Endothelial cell of hepatic sinusoid (primary cell): Measurements from ENCODE around the gene COQ8B.
"Not testable (repeated sequence)": the region's sequence is repeated elsewhere in the genome, so short reads cannot be mapped to it uniquely, and the experiment has no call there.

ENCODE experiments used
- in situ Hi-C: cut with HindIII; loops from 2 replicates; pipeline ENCODE4 v1.10.0; 2017; ENCODE audit warnings: low sequenced_read_pairs

The COQ8B gene

DNA sequence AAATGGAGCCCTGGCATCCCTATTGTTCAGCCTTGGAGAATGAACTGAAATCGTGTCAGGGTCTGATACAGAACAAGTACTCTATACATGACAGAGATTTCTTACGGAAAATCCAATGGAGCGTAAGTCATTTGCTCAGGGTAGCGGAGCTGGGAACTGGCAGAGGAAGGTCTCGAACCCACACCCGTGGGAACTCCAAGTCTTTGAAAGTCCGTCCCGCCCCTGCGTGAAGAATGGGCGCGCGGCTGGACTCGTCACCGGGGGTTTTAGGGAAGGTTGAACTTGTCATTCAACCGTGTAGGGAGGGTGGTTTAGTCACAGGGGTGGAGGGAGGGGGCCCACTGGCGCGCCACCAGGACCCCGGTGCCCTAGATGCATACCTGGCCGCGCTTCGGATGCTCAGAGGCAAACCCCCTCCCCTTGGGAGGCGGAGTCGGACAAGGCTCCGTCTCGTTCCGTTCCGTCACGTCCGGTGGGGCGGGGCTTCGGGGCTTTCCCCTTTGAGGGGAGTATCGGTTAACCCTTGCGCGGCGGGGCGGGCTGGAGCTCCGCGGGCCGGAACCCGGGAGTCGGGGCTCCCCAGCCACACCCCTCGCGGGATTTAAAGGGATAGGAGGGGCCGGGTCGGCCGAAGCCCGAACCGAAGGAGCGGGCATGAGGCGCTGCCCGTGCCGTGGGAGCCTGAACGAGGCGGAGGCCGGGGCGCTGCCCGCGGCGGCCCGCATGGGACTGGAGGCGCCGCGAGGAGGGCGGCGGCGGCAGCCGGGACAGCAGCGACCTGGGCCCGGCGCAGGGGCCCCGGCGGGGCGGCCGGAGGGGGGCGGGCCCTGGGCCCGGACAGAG lies at the start of gene COQ8B, which contains the start of gene ITPKC:
TSS of gene COQ8B (minus strand) at position 405 of the 843 bp plus-strand sequence. CDS start 2,254 bp downstream, outside the sequence.
TSS of gene ITPKC (plus strand) at position 631 of the 843 bp plus-strand sequence. CDS start at position 655, 24 bp downstream.
- in situ Hi-C loops: no loop called here

DNA sequence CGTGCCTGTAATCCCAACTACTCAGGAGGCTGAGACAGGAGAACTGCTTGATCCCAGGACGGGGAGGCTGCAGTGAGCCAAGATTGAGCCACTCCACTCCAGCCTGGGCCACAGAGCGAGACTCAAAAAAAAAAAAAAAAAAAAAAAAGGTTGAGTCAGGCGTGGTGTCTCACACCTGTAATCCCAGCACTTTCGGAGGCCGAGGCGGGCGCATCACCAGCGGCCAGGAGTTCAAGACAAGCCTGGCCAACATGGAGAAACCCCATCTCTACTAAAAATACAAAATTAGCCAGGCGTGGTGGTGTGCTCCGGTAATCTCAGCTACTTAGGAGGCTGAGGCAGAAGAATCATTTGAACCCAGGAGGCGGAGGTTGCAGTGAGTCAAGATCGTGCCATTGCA lies 49.7 kb upstream of the COQ8B start:
- in situ Hi-C loops: not testable (repeated sequence)

DNA sequence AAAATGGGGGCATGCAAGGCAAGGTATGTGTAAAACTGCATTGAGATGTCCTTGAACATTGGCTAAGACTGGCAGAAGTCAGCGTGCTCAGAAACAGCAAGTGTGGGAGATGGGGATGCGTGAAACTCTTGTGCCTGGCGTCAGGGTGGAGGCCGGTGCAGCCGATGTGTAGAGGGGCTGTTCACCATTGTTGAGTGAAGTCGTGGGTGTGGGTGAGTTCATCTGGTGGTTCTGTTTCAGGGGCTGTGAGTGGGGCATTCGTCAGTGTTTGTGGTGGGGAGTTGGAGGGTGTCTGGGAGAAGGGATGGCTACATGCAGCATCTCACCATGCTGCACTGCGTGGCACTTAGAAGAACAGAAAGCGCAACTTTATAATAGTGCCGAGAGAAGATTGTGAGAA lies 47.3 kb upstream of the COQ8B start:
- in situ Hi-C loops: no loop called here

DNA sequence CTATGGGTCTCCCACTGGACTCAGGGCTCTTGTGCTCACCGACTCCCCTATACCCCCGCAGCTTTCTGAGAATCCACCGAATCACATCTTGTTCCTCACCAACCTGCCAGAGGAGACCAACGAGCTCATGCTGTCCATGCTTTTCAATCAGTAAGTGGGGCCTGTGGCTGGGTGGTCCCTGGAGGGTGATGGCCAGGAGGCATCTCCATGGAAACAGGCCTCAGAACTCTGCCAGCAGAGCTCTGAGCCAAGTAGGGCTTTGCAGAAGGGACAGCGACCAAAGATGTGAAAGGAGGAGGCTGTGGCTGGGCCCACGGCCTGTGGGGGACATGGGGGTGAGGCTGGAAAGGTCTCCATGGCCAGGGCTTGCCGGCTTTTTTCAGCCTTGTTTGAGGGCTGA lies 46.8 kb upstream of the COQ8B start:
- in situ Hi-C loops: no loop called here

DNA sequence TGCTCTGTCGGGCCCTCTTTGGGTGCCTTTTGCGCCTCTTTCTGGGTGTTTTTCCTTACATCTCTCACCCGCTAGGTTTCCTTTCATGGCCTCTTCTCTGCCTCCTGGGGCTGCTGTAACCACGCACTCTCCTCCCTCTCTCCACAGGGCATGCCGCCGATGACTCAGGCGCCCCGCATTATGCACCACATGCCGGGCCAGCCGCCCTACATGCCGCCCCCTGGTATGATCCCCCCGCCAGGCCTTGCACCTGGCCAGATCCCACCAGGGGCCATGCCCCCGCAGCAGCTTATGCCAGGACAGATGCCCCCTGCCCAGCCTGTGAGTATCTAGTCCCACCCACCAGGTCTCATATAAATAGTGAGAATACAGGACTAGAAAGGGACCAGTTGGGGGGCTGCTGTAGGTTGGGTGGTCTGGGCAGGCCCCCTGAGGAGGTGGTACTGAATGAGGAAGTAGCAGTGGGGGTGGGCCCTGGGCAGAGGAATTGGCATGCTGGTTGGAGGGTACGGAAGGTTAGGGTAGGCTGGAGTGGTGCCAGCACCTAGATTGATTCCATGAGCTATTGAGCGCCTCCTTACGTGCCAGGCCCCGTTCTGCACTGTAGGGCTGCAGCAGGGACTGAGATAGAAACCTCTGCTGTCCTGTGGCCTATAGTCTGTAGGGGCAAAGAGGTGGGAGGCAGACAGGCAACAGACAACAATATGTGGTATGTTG lies 46.2 kb upstream of the COQ8B start:
- in situ Hi-C loops: no loop called here

DNA sequence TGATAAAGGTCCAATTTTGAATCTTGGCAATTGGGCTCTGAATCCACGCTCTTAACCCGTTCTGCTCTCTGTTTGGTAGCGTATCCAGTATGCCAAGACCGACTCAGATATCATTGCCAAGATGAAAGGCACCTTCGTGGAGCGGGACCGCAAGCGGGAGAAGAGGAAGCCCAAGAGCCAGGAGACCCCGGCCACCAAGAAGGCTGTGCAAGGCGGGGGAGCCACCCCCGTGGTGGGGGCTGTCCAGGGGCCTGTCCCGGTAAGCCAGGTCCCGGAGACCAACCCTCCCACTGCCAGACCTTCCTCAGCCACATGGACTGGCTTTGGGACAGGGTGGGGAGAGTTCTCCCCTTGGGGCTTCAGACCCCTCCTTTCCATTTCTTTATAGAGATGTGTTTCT lies 42.7 kb upstream of the COQ8B start:
- in situ Hi-C loops: no loop called here

DNA sequence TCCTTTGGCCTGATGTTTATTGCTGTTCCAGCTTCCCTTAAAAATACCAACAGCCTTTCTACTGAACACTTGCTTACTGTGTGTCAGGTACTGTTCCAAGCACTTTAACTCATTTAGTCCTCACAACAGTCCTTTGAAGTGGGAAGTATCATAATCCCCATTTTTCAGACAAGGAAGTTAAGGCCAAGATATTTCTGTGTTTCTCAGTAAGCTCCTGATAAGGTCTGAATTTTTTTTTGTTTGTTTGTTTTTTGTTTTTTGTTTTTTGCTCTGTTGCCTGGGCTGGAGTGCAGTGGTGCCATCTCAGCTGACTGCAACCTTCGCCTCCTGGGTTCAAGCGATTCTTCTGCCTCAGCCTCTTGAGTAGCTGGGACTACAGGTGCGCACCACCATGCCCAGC lies 41.8 kb upstream of the COQ8B start:
- in situ Hi-C loops: no loop called here

DNA sequence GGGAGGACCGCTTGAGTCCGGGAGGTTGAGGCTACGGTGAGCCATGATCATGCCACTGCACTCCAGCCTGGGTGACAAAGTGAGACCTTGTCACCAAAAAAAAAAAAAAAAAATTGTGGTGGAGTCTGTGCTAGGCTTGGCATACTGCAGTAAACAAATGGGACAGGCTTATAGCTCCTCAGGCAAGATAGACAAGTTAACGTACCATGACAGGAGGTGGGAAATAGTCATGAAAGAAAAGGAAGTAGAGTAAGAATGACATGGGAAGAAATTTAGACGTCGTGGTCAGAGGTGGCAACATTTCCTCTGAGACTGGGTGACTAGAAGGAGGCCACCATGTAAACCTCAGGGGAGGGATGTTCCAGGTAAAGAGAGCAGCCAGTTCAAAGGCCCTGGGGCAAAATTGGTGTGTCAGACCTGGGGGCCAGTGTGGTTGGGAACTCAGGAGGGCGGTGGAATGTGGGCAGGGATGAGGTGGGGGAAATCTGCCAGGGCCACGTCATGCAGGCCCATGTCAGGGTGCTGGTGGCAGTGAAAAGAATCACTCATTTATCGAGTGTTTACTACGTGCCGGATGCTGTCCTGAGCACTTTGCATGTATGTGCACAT lies 39.9 kb upstream of the COQ8B start:
- in situ Hi-C loops: no loop called here

DNA sequence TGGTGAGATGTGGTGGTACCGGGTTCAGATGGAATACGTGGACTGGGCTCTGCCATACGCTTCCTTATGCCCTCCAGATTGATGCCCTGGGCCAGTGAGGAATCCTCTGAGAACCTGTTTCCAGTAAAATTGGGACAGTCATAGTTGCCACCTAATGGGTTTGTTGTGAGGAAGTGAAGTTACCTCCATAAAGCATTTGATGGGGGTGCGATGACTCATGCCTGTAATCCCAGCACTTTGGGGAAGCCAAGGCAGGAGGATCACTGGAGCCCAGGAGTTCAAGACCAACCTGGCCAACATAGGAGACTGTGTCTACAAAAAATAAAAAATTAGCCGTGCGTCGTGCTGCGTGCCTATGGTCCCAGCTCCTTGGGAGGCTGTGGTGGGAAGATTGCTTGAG lies 39.1 kb upstream of the COQ8B start:
- in situ Hi-C loops: no loop called here

DNA sequence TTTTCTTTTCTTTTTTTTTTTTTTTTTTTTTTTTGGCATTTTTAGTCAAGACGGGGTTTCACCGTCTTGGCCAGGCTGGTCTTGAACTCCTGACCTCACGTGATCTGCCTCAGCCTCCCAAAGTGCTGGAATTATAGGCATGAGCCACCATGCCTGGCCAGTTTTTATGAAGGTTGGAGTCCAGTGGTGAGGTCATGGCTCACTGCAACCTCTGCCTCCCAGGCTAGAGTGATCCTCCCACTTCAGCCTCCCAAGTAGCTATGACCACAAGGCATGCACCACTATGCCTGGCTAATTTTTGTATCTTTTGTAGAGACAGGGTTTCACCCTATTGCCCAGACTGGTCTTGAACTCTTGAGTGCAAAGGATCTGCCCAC lies 38.5 kb upstream of the COQ8B start:
- in situ Hi-C loops: no loop called here

DNA sequence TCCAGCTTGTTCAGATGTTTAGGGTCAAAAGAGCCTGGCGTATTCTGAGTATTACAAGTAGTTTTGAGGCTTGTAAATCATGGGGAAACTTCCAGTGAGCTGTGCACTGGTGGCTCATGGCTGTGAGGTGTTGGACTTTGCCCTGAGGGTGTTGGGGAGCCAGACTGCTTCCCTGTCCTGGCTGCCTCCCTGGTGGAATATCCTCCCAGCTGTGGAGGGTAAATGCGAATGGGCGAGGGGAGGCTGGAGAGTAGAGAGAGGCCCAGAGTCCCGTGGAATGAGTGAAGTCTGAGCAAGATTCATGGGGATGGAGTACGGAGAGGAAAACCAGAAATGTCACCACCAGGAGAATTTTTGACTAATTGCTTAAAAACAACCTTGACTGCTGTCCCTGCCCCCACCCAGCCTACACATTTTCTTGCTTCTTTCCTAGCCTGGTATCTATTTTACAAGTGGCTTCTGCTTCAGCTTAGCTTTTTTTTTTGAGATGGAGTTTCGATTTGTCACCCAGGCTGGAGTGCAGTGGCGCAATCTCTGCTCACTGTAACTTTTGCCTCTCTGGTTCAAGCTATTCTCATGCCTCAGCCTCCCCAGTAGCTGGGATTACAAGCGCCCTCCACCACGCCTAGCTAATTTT lies 38.0 kb upstream of the COQ8B start:
- in situ Hi-C loops: no loop called here

DNA sequence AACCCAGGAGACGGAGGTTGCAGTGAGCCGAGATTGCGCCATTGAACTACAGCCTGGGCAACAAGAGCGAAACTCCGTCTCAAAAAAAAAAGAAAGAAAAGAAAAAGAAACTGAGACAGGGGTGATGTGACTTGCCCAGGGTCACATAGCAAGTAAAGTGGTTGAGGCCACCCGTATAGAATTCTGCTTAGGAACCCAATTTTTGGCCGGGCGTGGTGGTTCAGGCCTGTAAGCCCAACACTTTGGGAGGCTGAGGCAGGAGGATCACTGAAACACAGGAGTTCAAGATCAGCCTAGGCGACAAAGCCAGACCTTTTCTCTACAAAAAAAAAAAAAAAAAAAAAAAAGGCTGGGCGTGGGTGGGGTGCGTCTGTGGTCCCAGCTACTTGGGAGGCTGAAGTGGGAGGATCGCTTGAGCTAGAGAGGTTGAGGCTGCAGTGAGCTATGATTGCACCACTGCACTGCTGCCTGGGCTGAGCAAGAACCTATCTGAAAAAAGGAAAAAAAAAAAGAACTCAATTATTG lies 35.6 kb upstream of the COQ8B start:
- in situ Hi-C loops: no loop called here

DNA sequence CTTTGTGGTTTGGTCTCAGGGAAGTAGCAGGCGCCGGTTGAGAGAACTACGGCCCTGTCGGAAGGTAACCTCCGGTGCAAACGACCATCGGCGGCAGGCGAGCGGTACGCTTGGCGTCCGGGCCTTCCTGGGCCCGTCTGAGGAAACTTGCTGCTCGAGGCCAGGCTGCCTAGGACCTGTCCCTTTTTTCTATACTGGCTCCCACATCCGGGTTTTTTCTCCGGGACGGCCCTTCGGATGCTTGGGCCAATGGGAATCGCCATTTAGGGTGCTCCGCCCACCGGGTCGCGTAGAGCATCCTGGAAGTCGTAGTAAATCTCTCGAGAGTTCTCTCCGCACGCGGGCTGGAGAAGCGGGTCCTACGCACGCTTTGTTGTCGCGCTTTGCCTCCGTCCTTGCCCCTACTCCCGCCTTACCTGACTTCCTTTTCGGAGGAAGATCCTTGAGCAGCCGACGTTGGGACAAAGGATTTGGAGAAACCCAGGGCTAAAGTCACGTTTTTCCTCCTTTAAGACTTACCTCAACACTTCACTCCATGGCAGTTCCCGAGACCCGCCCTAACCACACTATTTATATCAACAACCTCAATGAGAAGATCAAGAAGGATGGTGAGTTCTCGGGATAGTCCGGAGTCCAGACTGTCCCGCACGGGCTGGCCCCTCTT lies 34.3 kb upstream of the COQ8B start, which contains the start of gene SNRPA:
TSS of gene SNRPA (plus strand) at position 330 of the 664 bp plus-strand sequence. CDS start at position 536, 206 bp downstream.
- in situ Hi-C loops: no loop called here

DNA sequence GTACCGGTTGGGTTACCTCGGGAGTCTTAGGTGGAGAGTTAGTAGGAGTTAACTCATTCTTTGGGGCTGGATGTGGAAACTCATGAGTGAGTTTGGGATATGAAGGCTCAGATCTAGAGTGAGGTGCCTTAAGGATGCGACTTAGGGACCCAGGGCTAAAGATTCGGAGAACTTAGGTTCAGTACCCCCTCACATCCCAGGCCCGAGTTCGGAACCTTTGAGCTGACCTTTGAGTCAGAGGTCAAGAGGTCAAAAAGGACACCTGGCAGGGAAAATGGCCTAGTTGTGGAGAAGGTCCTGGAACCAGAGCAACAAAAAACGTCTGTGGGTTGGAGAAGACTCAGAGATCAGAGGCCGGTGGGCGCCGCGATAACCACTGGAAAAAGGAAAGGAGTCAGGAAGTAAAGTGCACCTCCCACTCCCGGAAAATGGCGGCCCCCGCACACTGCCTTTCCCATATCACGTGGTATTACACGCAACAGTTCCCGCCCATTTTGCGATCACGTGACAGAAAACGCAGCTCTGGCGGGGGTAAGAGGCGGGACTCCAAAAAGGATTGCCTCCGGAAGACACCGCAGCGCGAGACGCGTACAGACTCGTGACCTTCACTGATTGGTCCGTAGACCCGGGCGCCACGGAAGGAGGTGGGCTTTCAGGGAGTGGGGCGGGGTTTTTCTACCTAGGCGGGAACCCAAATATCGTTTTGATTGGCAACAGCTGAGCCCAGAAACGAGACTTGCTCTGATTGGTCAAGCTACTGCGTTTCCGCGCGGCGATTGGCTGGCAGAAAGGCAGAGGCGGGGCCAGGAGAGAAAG lies 33.6 kb upstream of the COQ8B start, which contains the start of gene ACTMAP:
TSS of gene ACTMAP (minus strand) at position 420 of the 816 bp plus-strand sequence. CDS start 674 bp downstream, outside the sequence.
- in situ Hi-C loops: no loop called here

DNA sequence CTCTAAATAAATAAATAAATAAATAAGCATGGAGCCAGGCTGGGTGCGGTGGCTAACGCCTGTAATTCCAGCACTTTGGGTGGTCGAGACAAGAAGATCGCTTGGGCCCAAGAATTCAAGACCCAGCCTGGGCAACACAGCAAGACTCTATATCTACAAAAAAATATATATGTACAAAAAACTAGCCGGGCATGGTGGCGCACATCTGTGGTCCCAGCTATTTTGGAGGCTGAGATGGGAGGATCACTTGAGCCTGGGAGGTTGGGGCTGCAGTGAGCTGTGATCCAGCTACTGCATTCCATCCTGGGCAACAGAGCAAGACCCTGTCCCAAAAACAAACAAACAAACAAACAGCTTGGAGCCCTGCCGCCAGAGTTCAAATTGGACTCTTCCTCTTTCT lies 30.9 kb upstream of the COQ8B start:
- in situ Hi-C loops: loop anchor here (5.0 kb wide), 1 partner anchor 60 kb away; no protein-coding TSS in a partner anchor

DNA sequence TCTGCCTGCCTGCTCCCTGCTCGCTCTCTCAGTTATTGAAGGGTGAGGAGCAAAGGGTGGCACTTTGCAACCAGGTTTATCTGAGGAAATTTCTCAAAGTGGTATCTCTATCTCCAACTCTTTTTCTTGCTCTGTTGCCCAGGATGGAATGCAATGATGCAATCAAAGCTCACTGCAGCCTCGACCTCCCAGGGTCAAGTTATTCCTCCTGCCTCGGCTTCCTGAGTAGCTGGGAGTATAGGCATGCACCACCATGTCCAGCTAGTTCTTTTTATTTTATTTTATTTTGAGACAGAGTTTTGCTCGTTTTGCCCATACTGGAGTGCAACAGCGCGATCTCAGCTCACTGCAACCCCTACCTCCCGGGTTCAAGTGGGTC lies 28.7 kb upstream of the COQ8B start:
- in situ Hi-C loops: loop anchor here (5.0 kb wide), 1 partner anchor 62 kb away; no protein-coding TSS in a partner anchor

DNA sequence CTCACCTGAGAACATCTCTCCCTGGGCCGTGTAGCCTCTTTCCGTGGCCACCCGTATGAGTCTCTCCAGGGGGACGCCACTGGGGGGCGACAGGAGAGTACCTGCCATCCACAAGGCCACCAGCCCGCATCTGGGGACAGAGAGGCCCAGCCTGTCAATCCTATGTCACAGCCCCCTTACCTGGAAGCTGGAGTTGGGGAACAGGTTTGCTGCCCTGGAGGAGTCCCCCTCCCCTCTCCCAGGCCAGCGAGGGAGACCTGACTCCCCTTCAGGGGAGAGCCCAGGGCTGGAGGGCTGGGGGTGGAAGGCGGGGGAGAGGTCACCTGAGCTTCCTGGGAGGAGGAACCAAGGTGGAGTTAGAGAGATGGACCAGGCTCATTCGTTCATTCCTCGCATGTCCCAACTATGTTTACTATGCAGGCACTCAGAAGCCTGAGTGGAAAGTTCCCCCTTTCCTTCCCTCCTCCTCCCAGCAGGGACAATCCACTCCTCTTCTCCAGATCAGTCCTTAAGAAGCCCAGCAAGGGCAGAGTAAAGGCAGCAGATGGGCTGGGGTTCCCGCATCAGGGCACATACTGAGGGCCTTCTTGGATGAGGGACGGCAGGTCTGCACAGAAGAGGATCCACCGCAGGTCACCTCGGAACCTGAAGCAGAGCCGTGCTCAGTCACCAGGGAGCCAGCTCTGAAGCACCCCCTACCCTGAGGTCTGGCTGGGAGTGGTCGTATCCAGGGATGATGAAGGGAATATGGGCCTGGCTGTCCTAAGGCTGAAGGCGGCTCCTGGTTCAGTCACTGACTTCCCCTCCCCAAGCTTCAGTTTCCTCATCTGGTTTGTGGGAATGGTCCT lies 28.1 kb upstream of the COQ8B start:
- in situ Hi-C loops: loop anchor here (5.0 kb wide), 1 partner anchor 63 kb away; no protein-coding TSS in a partner anchor

DNA sequence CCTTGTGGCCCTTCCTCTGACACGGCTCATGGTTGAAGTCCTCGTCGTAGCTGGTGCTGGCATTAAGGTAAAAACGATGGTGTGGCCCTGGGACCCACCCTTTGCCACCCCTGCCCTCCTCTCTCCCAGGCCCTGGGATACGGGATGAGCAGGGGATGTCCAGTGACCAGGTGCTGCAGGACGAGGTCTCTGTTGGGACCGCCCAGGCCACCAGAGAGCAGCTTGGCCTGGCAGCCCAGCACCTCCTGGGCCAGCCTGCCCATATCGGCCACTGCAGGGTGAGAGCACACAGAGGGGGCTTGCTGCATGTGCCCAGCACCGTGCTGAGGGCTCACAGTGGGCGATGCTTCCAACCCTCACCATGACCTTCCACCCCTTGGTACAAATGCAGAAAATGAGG lies 27.2 kb upstream of the COQ8B start:
- in situ Hi-C loops: no loop called here
